Heart right ventricle (tissue), 16 donors: ENCODE data around the gene TSPAN11. TPM values are rescaled to one million over a fixed set of nuclear protein-coding genes. Genes with fewer than 3 reads are reported as not detected.
"Not testable (repeated sequence)": the region's sequence is repeated elsewhere in the genome, so short reads cannot be mapped to it uniquely, and the experiment has no call there.

Experiments used
- ATAC-seq, 8 donors: fragments of 200-7000 bp; cut with Tn5 transposase; one replicate each; pipeline ENCODE4 v1.9.1; 2020; ENCODE audit warnings: mild to moderate bottlenecking in 8 of 8, moderate library complexity in 8 of 8, moderate number of reproducible peaks in 1 of 8
- DNase-seq, 2 donors: peaks; one replicate each; pipeline ENCODE4 v3.0.0-alpha.2; 2020
- H3K27ac ChIP-seq, 10 donors: fragments of 200-600 bp; sonication (generic) in 2 of 10; one replicate each; pipeline versions ENCODE4 v1.5.0 to v1.8.0; 2020 to 2022; ENCODE audit warnings: mild to moderate bottlenecking in 3 of 10
- H3K27me3 ChIP-seq, 7 donors: fragments of 200-600 bp; one replicate each; pipeline ENCODE4 v1.8.0; 2021 to 2022; ENCODE audit warnings: mild to moderate bottlenecking in 2 of 7
- H3K36me3 ChIP-seq, 9 donors: fragments of 200-600 bp; sonication (generic) in 1 of 9; one replicate each; pipeline versions ENCODE4 v1.5.0 to v1.8.0; 2020 to 2022; ENCODE audit warnings: mild to moderate bottlenecking in 2 of 9
- H3K4me1 ChIP-seq, 9 donors: fragments of 200-600 bp; sonication (generic) in 1 of 9; one replicate each; pipeline versions ENCODE4 v1.5.0 to v1.8.0; 2020 to 2022; ENCODE audit warnings: mild to moderate bottlenecking in 4 of 9
- H3K4me3 ChIP-seq, 10 donors: fragments of 200-600 bp; sonication (generic) in 2 of 10; one replicate each; pipeline versions ENCODE4 v1.5.0 to v1.8.0; 2020 to 2022; ENCODE audit warnings: mild to moderate bottlenecking in 7 of 10, moderate library complexity in 2 of 10
- H3K9me3 ChIP-seq, 11 donors: fragments of 200-600 bp in 10 of 11; sonication (generic) in 2 of 11; one replicate each; pipeline versions ENCODE4 v1.5.0 to v1.8.0; 2013 to 2022; ENCODE audit warnings: mild to moderate bottlenecking in 2 of 11, control low read depth in 1 of 11, moderate library complexity in 1 of 11
- CTCF ChIP-seq, 9 donors: fragments of 200-600 bp; sonication (generic) in 2 of 9; IDR thresholded peaks; one replicate each; pipeline versions ENCODE4 v1.5.0 to v1.8.0; 2021 to 2022; ENCODE audit warnings: antibody characterized with exemption in 9 of 9, mild to moderate bottlenecking in 5 of 9, moderate library complexity in 1 of 9
- WGBS, 2 donors: extraction: QIAGEN DNeasy Blood & Tissue Kit; methylation state at CpG; one replicate each; pipeline ENCODE4 v1.1.7; 2013; ENCODE audit warnings: inconsistent platforms in 1 of 2; 5-methylcytosine and 5-hydroxymethylcytosine counted together
- intact Hi-C, 10 donors: fragments of 100-400 bp; cut with DNase I; formaldehyde crosslinking; loops; one replicate each; pipeline versions ENCODE4 v1.11.1 to v1.14.2; 2022
- polyA plus RNA-seq, 2 donors: library from polyadenylated mRNA; stranded (reverse); fragments of 200-250 nt; gene quantifications; one replicate each; pipeline ENCODE4 v1.2.3, GENCODE V29; 2013
- total RNA-seq, 10 donors: library from RNA; stranded (reverse); fragmentation: NEBNext Ultra II Directional in 3 of 10; extraction: Animal tissue kit (Norgen Biotek cat#: 25700) in 3 of 10; gene quantifications; one replicate each; pipeline versions ENCODE4 v1.2.1 to v1.2.4, GENCODE V29; 2021 to 2023
- donor health status: Arrhythmogenic right ventricular cardiomyopathy.
- donor health status: ischemic (EF 13 %, LVEDD 7.1; RV severe dilation, severe dysfunction).
- donor health status: healthy with polysubstance abuse.
- donor health status: DM: no; HTN: yes; CAD: no.
- donor health status: DM: no; HTN: no; CAD: no.
- donor health status: ischemic (EF 25% LVEDD 6.9; RV normal size, moderate dysfunction).
- donor health status: ischemic (EF 25% LVEDD 5.7; RV mildly dilated, moderate dysfunction).
- donor health status: healthy.
- donor health status: DM: yes; HTN: yes; CAD: no.
- donor health status: Ischemic cardiomyopathy.
- donor health status: ischemic (EF 35%, LVEDD 5.7; RV mildly dilated, moderate dysfunction).
- donor health status: nonischemic (EF 11% LVEDD 7.7; RV severe dilation, severe dysfunction).
- donor health status: DM: yes; HTN: yes; CAD: no.
- donor health status: PGD.
- donor health status: ischemic (EF 29% LVEDD 5.4; RV normal size, mild dysfunction).
- donor health status: nonischemic (EF 23%, LVEDD 6.1; RV moderate dilation, normal function).

The TSPAN11 gene
- total and polyA plus RNA-seq, 12 donors: 0.60 to 2.9 (median 0.94) TPM

- Histone ChIP-seq H3K27ac (no peak overlapping the region), H3K4me3 (no peak overlapping the region), H3K36me3 (no peaks in the 10 kb centered on the region), H3K9me3 (peaks cover 0 to 49% (median 17%) of the 10 kb centered on the region in 11 donors), H3K27me3 (no peaks in the 10 kb centered on the region), H3K4me1 (no peaks in the 10 kb centered on the region)
- intact Hi-C loops: no loop called here
- TF ChIP-seq CTCF (IDR thresholded peaks at IDR 0.05): no peak
- DNase-seq (no peak), ATAC-seq (no peak)
- WGBS, 2 donors: 81 to 88% methylated on average over 2 of the region's 2 CpGs
Measured at GRCh38 chr12:30885321-30885720, 41.2 kb upstream of the TSPAN11 start.

GRCh38 chr12:30887226-30887625, 39.3 kb upstream of the TSPAN11 start:
- Histone ChIP-seq H3K4me3 (no peak overlapping the region), H3K36me3 (no peaks in the 10 kb centered on the region), H3K9me3 (peaks cover 0 to 52% (median 17%) of the 10 kb centered on the region in 11 donors), H3K4me1 (no peaks in the 10 kb centered on the region), H3K27ac (no peak overlapping the region), H3K27me3 (no peaks in the 10 kb centered on the region)
- DNase-seq (no peak), ATAC-seq (no peak)
- intact Hi-C loops: no loop called here
- TF ChIP-seq CTCF (IDR thresholded peaks at IDR 0.05): no peak

- H3K27me3 ChIP-seq: no peaks in the 10 kb centered on the region
- ATAC-seq (no peak), DNase-seq (no peak)
- H3K4me1 ChIP-seq: no peaks in the 10 kb centered on the region
- intact Hi-C loops: no loop called here
- no peak overlapping the region for H3K27ac ChIP-seq
- peaks cover 0 to 52% (median 17%) of the 10 kb centered on the region in 11 donors for H3K9me3 ChIP-seq
- no peak overlapping the region for H3K4me3 ChIP-seq
- H3K36me3 ChIP-seq: no peaks in the 10 kb centered on the region
- TF ChIP-seq CTCF (IDR thresholded peaks at IDR 0.05): no peak
Measured at GRCh38 chr12:30888241-30888640, 38.3 kb upstream of the TSPAN11 start.

GRCh38 chr12:30894531-30894930, 32.0 kb upstream of the TSPAN11 start:
- H3K4me1 ChIP-seq, H3K4me3 ChIP-seq, H3K36me3 ChIP-seq, intact Hi-C loops, ATAC-seq, H3K27ac ChIP-seq, DNase-seq, H3K27me3 ChIP-seq: not testable (repeated sequence)
- H3K9me3 ChIP-seq: peaks cover 0 to 11% (median 0%) of the 10 kb centered on the region in 11 donors
- WGBS, 2 donors: 84 to 85% methylated on average over 9 of the region's 9 CpGs

GRCh38 chr12:30896461-30896860, 30.1 kb upstream of the TSPAN11 start:
- 59 to 68% methylated on average over 3 of the region's 3 CpGs for WGBS, 2 donors

More at GRCh38 chr12:30896461-30896860, 30.1 kb upstream of the TSPAN11 start:
- ATAC-seq (no peak), DNase-seq (no peak)
- no peak overlapping the region for H3K27ac ChIP-seq
- H3K27me3 ChIP-seq: peaks cover 0 to 4% (median 0%) of the 10 kb centered on the region in 7 donors
- H3K9me3 ChIP-seq: no peaks in the 10 kb centered on the region
- no peaks in the 10 kb centered on the region for H3K36me3 ChIP-seq
- intact Hi-C loops: no loop called here
- H3K4me3 ChIP-seq: no peak overlapping the region
- no peak for TF ChIP-seq CTCF (IDR thresholded peaks at IDR 0.05)
- no peaks in the 10 kb centered on the region for H3K4me1 ChIP-seq
